Measurements from ENCODE around the gene CDC26.
"Not testable (repeated sequence)": the region's sequence is repeated elsewhere in the genome, so short reads cannot be mapped to it uniquely, and the experiment has no call there.

The CDC26 gene

DNA sequence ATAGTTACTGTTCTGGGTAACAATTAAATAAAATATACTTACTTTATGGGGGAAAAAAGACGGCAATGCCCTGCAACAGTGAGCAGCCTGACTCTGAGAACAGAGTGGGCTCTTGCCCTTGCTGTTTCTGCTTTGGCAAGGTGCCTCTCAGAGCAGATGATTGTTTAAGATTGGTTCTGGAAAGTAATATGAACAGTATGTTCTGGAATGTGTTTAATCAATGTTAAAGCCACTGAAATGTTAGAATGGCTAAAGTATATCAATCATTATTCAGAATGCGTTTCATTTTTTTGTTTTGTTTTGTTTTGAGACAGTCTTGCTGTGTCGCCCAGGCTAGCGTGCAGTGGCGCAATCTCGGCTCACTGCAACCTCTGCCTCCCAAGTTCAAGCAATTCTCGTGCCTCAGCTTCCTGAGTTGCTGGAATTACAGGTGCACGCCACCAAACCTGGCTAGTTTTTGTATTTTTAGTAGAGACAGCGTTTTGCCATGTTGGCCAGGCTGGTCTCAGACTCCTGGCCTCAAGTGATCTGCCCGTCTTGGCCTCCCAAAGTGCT lies 39.6 kb downstream of the CDC26 start:
- DNase-seq = not testable (repeated sequence)

DNA sequence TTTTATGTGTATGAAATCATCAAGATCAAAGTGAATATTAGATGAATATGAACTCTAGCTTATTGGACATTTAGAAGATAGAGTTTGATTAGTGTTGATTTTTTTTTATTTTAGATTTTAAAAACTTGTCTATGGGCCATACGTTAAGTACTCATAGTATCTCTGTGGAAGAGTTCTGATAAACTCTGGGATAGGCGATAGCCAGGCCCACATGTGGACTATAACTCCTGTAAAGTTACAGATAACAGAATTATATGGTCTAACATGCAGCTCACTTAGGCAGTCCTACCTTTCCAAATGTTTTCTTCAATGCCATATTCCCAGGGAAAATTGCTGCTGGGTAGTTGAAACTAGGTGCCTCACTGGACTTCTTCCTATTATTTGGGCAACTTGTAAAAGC lies 43.7 kb downstream of the CDC26 start:
- no peak for DNase-seq

DNA sequence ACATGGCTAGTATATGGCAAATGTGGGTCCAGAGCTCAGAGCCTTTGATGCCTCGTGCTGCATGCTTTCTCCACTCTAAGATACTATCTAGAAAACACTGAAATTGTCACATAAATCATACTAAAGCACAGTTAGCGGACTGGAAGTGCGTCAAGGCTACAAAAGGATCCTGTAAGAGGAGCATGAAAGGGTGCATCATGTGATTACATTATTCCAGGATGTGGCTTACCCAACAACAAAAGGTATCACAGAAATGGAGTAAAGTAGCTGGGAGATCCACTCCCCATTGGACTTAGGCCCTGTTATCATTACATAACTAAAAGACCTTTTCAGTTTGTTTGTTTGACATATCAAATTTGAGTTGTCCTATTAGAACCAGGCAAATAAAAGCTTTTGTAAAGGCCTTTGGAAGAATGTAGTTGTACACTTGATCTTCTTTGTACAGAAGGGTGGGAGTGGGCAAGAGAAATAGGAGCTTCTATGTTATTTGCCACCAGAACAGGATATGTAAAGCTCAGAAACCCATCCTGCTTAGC lies 47.2 kb downstream of the CDC26 start:
- no peak for DNase-seq

DNA sequence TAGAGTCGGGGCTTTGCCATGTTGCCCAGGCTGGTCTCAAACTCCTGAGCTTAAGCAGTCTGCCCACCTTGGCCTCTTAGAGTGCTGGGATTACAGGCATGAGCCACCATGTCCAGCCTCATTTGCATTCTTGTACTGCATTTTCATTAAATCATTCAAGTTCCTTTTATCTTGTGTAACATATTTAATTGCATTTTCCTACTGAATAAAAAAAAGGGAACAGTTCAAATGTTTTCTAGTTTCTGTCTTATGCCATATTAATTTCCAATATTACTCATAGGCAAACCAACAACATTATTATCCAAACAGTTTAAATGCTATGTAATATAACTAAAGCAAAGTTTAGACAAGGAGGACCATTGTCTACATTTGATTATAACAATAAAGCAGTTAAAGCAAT lies 47.9 kb downstream of the CDC26 start:
- no peak for DNase-seq

DNA sequence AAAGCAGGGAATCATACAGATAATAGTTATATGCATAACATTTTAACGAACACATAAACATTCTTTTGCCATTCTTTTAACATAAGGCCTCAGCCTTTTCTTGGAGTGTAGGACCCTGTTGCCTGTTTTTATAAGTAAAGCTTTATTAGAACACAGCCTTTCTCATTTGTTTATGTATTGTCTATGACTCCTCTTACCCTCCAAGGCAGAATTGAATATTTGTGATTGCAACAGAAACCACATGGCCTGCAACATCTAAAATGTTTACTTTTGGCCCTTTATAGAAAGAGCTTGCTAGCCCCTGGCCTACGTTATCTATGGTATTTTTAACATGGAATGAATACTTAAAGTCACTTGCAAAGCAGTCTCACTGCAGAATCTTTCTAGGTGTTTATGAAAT lies 51.4 kb downstream of the CDC26 start:
- no peak for DNase-seq

DNA sequence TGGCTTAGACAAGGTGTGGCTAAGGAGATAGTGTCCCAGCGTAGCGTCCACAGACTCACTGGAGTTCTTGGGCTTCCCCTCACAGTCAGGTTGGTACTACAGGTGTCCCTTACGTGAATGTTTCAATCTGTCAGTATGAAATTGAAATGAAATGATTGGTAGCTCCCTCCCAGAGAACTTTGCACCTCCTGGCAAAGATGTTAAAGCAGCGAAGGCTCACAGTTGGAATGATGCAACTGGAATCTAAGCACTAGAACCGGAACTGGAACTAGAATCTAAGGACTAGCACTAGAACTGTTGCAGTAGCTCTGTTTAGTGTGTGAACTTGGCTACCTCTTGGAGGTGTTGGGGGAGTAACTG lies 52.9 kb downstream of the CDC26 start:
- DNase-seq = no peak

DNA sequence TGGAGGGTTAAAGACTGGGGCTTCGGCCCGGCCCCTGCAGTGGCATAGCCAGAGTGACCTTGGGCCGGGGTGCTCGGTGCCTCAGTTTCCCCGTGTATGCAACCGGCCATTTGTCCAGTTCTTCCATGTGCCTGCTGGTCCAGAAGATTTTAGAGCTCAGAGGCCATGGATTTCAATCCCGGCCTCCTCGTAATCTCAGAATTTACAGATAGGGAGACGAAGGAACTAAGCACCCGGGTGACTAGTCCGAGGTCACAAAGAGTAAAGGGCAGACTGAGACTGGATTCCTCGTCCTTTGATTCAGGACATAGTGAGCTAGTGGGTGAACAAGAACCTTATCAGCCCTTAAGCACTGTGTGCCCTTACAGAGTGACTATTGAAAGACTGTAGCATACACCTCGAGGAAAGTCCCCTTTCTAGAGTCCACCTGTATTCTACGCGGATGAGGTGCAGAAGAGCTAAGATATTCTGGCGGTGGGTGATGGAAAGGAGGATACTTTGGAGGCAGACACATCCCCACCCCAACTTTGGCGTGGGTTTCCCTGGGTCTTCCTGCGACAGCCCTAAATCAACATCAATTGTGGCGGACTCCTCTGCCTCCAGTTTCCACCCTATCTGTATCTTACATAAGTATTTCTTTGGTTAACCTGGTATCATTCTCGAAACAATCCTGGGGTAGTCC lies 53.4 kb downstream of the CDC26 start:
- DNase-seq = no peak

DNA sequence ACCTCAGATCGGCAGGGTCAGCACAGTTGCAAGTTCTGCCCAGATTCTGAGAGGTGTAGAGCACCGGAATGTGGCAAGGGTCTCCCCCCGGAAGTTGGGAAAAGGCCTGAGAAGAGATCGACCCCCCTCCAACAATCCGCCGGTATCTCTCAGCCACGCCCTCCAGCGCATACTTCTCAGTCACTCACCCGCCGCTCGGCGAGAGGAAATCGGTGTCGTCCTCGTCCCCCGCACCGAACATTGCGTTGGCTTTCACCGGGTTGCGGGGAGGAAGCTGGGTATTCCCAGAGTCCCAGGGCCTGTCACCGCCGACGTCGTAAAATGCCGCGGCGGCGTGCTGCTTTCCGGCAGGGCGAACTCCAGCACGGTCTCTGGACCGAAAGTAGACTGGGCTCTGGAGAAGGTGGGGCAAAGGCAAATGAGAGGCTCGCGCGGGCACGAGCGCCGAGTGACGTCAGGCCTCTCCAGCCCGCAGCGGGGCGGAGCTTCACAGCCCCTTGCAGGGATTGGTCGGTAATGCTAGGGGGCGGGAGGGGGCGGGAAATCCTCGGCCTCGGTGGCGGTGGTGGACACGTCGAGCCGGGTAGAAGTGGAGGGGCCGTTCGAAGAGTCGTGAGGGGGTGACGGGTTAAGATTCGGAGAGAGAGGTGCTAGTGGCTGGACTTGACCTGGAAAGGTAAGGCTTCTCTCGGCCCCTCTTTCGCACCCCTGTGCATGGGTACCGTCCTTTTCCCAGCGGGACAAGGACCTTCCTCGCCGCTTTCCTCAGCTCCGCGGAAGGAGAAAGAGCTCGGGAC lies 54.2 kb downstream of the CDC26 start, which contains the start of the genes FKBP15 and SLC31A1:
FKBP15 (minus strand) TSS at position 275 of the 797 bp plus-strand sequence; CDS start at position 241, 34 bp downstream.
SLC31A1 (plus strand) TSS at position 542 of the 797 bp plus-strand sequence. CDS start 34,605 bp downstream, outside the sequence.
- DNase-seq = peak; percentile 92

DNA sequence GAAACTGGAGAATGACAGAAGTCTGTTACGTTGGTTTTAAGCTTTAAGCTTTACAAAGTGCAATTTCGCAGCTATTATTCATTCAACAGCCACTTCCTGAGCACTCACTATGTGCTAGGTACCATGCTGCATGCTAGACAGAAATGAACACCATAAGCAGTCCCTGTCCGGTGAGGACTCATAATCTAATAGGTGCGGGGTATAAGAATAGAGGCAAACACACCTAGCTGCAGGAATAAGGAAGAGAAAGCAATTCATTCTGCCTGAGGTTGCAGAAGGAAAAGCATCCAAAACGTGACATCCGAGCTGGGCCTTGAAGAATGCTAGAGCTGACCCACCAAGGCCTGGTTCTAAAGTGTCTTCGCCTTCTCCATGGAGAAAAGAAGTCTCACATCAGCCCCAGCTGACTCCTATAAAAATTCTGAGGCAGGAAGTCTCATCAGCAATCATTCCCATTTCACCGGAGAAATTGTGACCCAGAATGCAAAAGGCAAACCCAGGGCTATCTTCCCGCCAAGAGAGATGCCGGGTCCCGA lies 54.8 kb downstream of the CDC26 start:
- DNase-seq = no peak

DNA sequence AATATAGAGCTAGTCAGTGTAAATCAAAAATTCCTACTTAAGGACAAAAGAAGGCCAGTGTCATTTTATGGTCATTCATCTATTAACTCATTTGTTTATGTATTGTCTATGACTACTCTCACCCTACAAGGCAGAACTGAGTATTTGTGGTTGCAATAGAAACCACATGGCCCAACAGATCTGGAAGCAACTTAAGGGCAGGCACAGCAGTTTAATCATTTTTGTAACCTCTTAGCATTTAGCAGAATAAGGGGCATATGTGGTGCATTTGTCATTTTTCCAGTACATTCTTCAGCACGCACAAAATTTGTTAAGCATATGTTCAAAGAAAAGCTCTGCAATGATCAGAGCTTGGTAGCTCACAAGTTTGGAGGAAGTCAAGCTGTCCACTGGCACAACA lies 55.4 kb downstream of the CDC26 start:
- no peak for DNase-seq

DNA sequence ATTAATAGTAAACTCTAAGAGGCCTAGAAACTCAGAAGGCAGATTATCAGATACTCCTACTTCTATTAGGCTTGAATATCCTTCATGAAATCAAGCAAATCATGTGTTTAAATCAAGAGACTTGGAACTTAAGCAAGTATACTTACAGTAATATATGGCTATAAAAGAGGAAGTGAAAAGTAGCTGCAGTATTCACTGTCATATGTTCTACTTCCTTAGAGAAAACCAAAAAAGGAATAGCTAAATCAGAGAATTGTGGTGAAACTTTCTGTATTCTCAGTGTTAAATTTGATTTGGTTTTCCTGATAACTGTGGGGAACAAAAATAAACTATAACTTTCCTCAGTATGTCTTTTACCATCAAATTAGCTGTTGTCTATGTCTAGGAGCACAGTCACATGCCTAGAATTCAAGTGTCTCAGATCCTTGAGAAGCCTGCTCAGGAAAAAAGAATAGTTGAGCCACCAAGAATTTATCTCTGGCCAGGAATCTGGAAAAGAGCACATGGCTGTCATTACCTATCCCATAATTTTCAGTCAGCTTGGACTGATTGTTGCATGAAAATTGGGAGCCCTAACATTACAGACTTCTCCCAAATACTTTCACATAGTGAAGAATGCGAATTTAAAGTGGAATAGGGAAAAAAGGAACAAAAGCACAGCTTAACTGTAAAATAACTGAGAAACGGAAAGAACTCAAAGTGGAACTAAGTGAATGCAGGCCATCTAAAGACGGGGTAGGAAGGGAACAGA lies 56.0 kb downstream of the CDC26 start:
- no peak for DNase-seq

Measured in NCI-H2227 treated with DMSO at 0.1 percent for 48 hours (cell line).